CD14-positive monocyte (primary cell): Measurements from ENCODE around the gene REV3L. TPM values are rescaled to one million over a fixed set of nuclear protein-coding genes. Genes with fewer than 3 reads are reported as not detected.

Experiments
- DNase-seq, 3 donors: peaks; one replicate each; pipeline ENCODE4 v3.0.0-alpha.2; 2011 to 2022
- H2AFZ ChIP-seq: 2 replicates; pipeline ENCODE4 v1.6.0; 2012; ENCODE audit warnings: mild to moderate bottlenecking, low read depth, low read length, inconsistent platforms; ENCODE audit not compliant: insufficient read depth, poor library complexity, severe bottlenecking
- H3K27ac ChIP-seq, 2 donors: 1 replicate in 1 of 2; 2 replicates in 1 of 2; pipeline ENCODE4 v1.5.1; 2012 to 2013; ENCODE audit warnings: low read length in 2 of 2, control low read depth in 1 of 2, inconsistent platforms in 1 of 2, low read depth in 1 of 2, mild to moderate bottlenecking in 1 of 2
- H3K27me3 ChIP-seq, 2 donors: one replicate each; pipeline versions ENCODE4 v1.6.0 to v1.6.1; 2011 to 2013; ENCODE audit warnings: low read length in 2 of 2; ENCODE audit not compliant: control insufficient read depth in 2 of 2, insufficient read depth in 2 of 2
- H3K36me3 ChIP-seq, 2 donors: replicated peaks in 1 of 2; 1 replicate in 1 of 2; 2 replicates in 1 of 2; pipeline versions ENCODE4 v1.5.1 to v1.6.1; 2012 to 2013; ENCODE audit warnings: low read length in 2 of 2, control low read depth in 1 of 2, inconsistent platforms in 1 of 2, mild to moderate bottlenecking in 1 of 2; ENCODE audit not compliant: insufficient read depth in 2 of 2, control insufficient read depth in 1 of 2
- H3K4me1 ChIP-seq, 2 donors: 1 replicate in 1 of 2; 2 replicates in 1 of 2; pipeline versions ENCODE4 v1.5.1 to v1.6.1; 2012 to 2013; ENCODE audit warnings: low read length in 2 of 2, control low read depth in 1 of 2, inconsistent platforms in 1 of 2, mild to moderate bottlenecking in 1 of 2, moderate library complexity in 1 of 2; ENCODE audit not compliant: insufficient read depth in 2 of 2, control insufficient read depth in 1 of 2
- H3K4me2 ChIP-seq: replicated peaks from 2 replicates; pipeline ENCODE3; 2012; ENCODE audit warnings: low read length, moderate library complexity, mild to moderate bottlenecking; ENCODE audit not compliant: poor library complexity, severe bottlenecking; ENCODE audit errors: extremely low read depth
- H3K4me3 ChIP-seq, 3 experiments: fragments of 200-600 bp in 1 of 3; sonication (generic) in 1 of 3; replicated peaks in 1 of 3; 1 replicate in 2 of 3; 2 replicates in 1 of 3; pipeline ENCODE4 v1.5.1; 2011 to 2013; ENCODE audit warnings: low read length in 3 of 3, mild to moderate bottlenecking in 3 of 3, control low read depth in 2 of 3, low read depth in 2 of 3, inconsistent platforms in 1 of 3, moderate library complexity in 1 of 3
- H3K79me2 ChIP-seq: 2 replicates; pipeline ENCODE4 v1.6.0; 2012; ENCODE audit warnings: mild to moderate bottlenecking, control low read depth, inconsistent platforms, low read length, moderate library complexity; ENCODE audit not compliant: insufficient read depth
- H3K9ac ChIP-seq: 2 replicates; pipeline ENCODE4 v1.6.0; 2017; ENCODE audit warnings: low read length, mild to moderate bottlenecking; ENCODE audit not compliant: insufficient read depth, poor library complexity, severe bottlenecking
- H3K9me3 ChIP-seq, 2 donors: replicated peaks in 1 of 2; 1 replicate in 1 of 2; 2 replicates in 1 of 2; pipeline versions ENCODE4 v1.5.1 to v1.6.1; 2012 to 2013; ENCODE audit warnings: low read length in 2 of 2, control low read depth in 1 of 2; ENCODE audit not compliant: control insufficient read depth in 1 of 2, insufficient read depth in 1 of 2
- H4K20me1 ChIP-seq: 2 replicates; pipeline ENCODE4 v1.6.0; 2012; ENCODE audit warnings: mild to moderate bottlenecking, low read length, control low read depth, moderate library complexity; ENCODE audit not compliant: insufficient read depth
- H3K27ac Mint-ChIP-seq, 7 donors: one replicate each; pipeline ENCODE4 v1.8.0; 2020; ENCODE audit warnings: mild to moderate bottlenecking in 7 of 7, mixed read lengths in 7 of 7, moderate library complexity in 6 of 7, inconsistent platforms in 2 of 7
- H3K27me3 Mint-ChIP-seq, 3 donors: one replicate each; pipeline ENCODE4 v1.8.0; 2021 to 2022; ENCODE audit warnings: low read depth in 3 of 3, mild to moderate bottlenecking in 3 of 3, mixed read lengths in 3 of 3, moderate library complexity in 3 of 3, inconsistent platforms in 1 of 3
- H3K36me3 Mint-ChIP-seq, 2 donors: one replicate each; pipeline ENCODE4 v1.8.0; 2020; ENCODE audit warnings: mixed read lengths in 2 of 2, inconsistent platforms in 1 of 2, mild to moderate bottlenecking in 1 of 2
- H3K4me1 Mint-ChIP-seq: one replicate; pipeline ENCODE4 v1.8.0; 2020; ENCODE audit warnings: mild to moderate bottlenecking, mixed read lengths
- H3K4me3 Mint-ChIP-seq, 2 donors: one replicate each; pipeline ENCODE4 v1.8.0; 2020; ENCODE audit warnings: mild to moderate bottlenecking in 2 of 2, mixed read lengths in 2 of 2, moderate library complexity in 1 of 2
- H3K9me3 Mint-ChIP-seq, 7 donors: one replicate each; pipeline ENCODE4 v1.8.0; 2020 to 2022; ENCODE audit warnings: mixed read lengths in 7 of 7, mild to moderate bottlenecking in 6 of 7, moderate library complexity in 6 of 7, inconsistent platforms in 2 of 7
- CTCF ChIP-seq: fragments of 200-600 bp; IDR thresholded peaks from one replicate; pipeline ENCODE4 v1.8.0; 2022; ENCODE audit warnings: antibody characterized with exemption, mild to moderate bottlenecking
- WGBS: methylation state at CpG from one replicate; pipeline ENCODE4 v1.1.5; 2013; ENCODE audit warnings: missing lambda C conversion rate; ENCODE audit not compliant: insufficient coverage; 5-methylcytosine and 5-hydroxymethylcytosine counted together
- intact Hi-C, 2 donors: fragments of 100-400 bp; cut with micrococcal nuclease; formaldehyde crosslinking; loops; one replicate each; pipeline versions ENCODE4 v1.15.0 to v1.15.1; 2023
- polyA plus RNA-seq, 3 donors: library from polyadenylated mRNA; depleted of rRNA in 1 of 3; unstranded in 2 of 3; stranded (reverse) in 1 of 3; fragments of 300-500 nt in 2 of 3; fragments of >200 nt in 1 of 3; fragmentation: Illumina TruSeq in 2 of 3; gene quantifications; 1 replicate in 2 of 3; 2 replicates in 1 of 3; pipeline ENCODE4 v1.2.3, GENCODE V29; 2012 to 2021

The REV3L gene
- polyA plus RNA-seq, 3 donors = 3.4 to 5.7 (median 4.9) TPM

DNA sequence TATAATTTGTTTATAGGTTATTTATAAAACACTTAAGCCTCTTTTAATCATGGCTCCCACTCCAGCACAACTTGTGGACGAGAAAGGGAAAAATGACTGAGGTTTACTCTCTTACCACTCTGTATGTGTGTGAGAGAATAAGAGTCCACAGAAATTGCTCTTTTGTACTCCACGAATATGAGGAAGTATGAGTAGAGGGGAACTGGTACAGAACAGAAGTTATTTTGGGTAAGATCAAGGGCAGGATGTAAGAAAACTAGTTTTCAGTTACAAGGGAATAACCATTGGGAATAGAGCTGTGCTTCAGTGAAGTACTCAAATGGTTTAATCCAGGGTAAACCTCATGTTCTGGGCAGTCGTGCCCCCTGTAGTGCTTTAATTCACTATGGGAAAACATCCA is 72.6 kb downstream of the REV3L start:
- Mint-ChIP-seq H3K4me1 (peaks cover 46% of the 10 kb centered on the region), H3K4me3 (peak overlapping the region in 1 of 2 donors; percentile 21), H3K27ac (peak overlapping the region; percentile 72 to 92 (median 85)), H3K36me3 (peaks cover 4 to 10% of the 10 kb centered on the region in 2 donors), H3K27me3 (no peaks in the 10 kb centered on the region), H3K9me3 (no peaks in the 10 kb centered on the region)
- Histone ChIP-seq H3K9me3 (no peaks in the 10 kb centered on the region), H2AFZ (no peak overlapping the region), H3K36me3 (peaks cover 2 to 7% of the 10 kb centered on the region in 2 donors), H3K9ac (peak overlapping the region; percentile 24), H3K79me2 (peaks cover 10% of the 10 kb centered on the region), H4K20me1 (no peaks in the 10 kb centered on the region), H3K27me3 (no peaks in the 10 kb centered on the region), H3K4me3 (peak overlapping the region in 1 of 3 experiments; percentile 34), H3K27ac (peak overlapping the region; percentile 5 to 82), H3K4me2 (peak overlapping the region; percentile 45), H3K4me1 (peaks cover 59 to 71% of the 10 kb centered on the region in 2 donors)
- 0% methylated on average over 1 of the region's 3 CpGs for WGBS
- TF ChIP-seq CTCF = no peak
- intact Hi-C loops = no loop called here
- DNase-seq = peak; percentile 39 to 74 (median 63)

GRCh38 chr6:111409430-111409829 is 73.6 kb downstream of the REV3L start:
- intact Hi-C loops = loop anchor here (5.0 kb wide), 1 partner anchor 73 kb away; the partner anchor contains the start of gene REV3L (in 2 of the 2)
- H3K79me2 ChIP-seq = peaks cover 10% of the 10 kb centered on the region
- no peaks in the 10 kb centered on the region for H3K27me3 Mint-ChIP-seq

More at GRCh38 chr6:111409430-111409829, 73.6 kb downstream of the REV3L start:
- Mint-ChIP-seq H3K36me3 (peaks cover 8 to 13% of the 10 kb centered on the region in 2 donors), H3K4me3 (no peak overlapping the region), H3K9me3 (no peaks in the 10 kb centered on the region), H3K4me1 (peaks cover 48% of the 10 kb centered on the region), H3K27ac (peak overlapping the region in 4 of 7 donors; percentile 25 to 72 (median 60))
- no CpG with 5 or more reads among the region's 1 CpG for WGBS
- H3K4me1 ChIP-seq = peaks cover 61 to 73% of the 10 kb centered on the region in 2 donors
- H2AFZ ChIP-seq = no peak overlapping the region
- H3K9me3 ChIP-seq = no peaks in the 10 kb centered on the region
- H3K9ac ChIP-seq = no peak overlapping the region
- peak overlapping the region in 1 of 2 donors; percentile 82 for H3K27ac ChIP-seq
- no peaks in the 10 kb centered on the region for H4K20me1 ChIP-seq
- H3K4me3 ChIP-seq = peak overlapping the region in 1 of 3 experiments; percentile 34
- H3K36me3 ChIP-seq = peaks cover 0 to 4% of the 10 kb centered on the region in 2 donors
- no peak for DNase-seq
- H3K4me2 ChIP-seq = no peak overlapping the region
- TF ChIP-seq CTCF = no peak
- no peaks in the 10 kb centered on the region for H3K27me3 ChIP-seq
